ENCODE results near the gene HOXD13. TPM values are rescaled to one million over a fixed set of nuclear protein-coding genes. Genes with fewer than 3 reads are reported as not detected.

Gene HOXD13
- total RNA-seq, 1 donor from 2014 or later: not detected

GRCh38 chr2:176102309-176102866 lies 9.9 kb downstream of the HOXD13 start:
- intact Hi-C loops (cut with micrococcal nuclease): no loop called here
- DNase-seq (no peak), ATAC-seq (no peak)

DNA sequence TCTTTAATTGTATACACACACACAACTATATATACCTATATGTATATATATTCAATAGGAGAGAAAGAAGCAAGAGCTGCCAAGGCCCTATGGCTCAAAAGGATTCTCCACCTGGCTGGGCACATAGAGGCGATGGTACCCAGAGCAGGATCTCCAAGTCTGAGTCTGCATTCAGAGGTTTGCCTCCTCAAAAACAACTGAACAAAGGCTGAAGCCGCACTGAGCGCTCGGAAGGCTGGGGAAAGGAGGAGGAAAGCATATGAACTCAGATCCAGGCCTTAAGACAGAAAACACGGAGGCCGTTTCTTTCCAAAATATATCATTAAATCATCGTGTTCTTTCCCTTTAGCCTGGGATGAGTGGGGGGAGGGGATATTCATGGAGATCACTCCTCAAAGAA lies 10.7 kb downstream of the HOXD13 start:
- ATAC-seq (no peak), DNase-seq (no peak)
- intact Hi-C loops (cut with micrococcal nuclease): no loop called here

- DNase-seq (no peak), ATAC-seq (no peak)
- intact Hi-C loops (cut with micrococcal nuclease): no loop called here
Observed at GRCh38 chr2:176103742-176104315, 11.3 kb downstream of the HOXD13 start.

- DNase-seq (no peak), ATAC-seq (no peak)
- intact Hi-C loops (cut with micrococcal nuclease): no loop called here
Observed at GRCh38 chr2:176104316-176105077, 12.0 kb downstream of the HOXD13 start.

- intact Hi-C loops (cut with micrococcal nuclease): no loop called here
- DNase-seq (no peak), ATAC-seq (no peak)
Observed at GRCh38 chr2:176105078-176105729, 12.7 kb downstream of the HOXD13 start.

- no peak for DNase-seq
- intact Hi-C loops (cut with micrococcal nuclease): no loop called here
- no peak for ATAC-seq
Observed at GRCh38 chr2:176105730-176106580, 13.4 kb downstream of the HOXD13 start.

DNA sequence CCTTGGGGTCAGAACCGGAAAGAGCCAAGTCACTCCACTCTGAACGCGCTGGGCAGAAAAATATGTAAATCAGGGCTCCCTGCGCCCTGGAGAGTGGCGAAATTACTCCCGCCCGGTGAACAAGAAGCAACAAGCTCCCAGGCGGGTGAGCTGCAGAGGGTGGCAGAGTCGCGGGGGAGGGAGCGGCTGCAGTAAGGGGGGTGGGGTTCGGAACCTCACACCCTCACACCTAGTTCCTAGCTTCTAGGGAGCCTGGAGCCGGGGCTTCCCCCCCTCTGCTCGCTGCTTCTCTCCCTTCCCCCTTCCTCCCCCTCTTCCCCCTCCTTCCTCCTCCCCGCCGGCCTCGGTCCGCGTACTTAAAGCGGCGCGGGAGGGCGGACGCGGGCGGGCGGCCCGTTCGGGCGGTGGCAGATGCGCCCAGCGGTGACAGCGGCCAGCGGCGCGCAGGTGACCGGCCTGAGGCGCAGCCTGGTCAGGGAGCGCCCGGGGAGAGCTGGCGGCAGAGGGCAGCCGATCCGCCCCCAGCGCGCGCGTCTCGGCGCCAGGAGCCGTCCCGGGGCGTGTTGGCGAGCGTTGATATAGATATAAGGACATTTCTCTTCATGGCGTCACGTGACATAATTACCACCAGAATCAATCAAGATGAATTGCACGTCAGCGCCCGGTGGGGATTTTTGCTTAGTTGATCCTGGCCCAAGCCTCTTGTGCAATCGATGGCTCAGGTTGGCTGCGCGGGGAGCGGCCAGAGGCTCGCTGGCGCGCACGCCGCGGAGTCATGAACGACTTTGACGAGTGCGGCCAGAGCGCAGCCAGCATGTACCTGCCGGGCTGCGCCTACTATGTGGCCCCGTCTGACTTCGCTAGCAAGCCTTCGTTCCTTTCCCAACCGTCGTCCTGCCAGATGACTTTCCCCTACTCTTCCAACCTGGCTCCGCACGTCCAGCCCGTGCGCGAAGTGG lies 14.3 kb downstream of the HOXD13 start, which contains the start of gene HOXD11:
Gene HOXD11 (plus strand): TSS at position 700 of the 959 bp plus-strand sequence. CDS start 76 bp downstream, at position 776.
- intact Hi-C loops (cut with micrococcal nuclease): no loop called here
- DNase-seq: no peak
- no peak for ATAC-seq

DNA sequence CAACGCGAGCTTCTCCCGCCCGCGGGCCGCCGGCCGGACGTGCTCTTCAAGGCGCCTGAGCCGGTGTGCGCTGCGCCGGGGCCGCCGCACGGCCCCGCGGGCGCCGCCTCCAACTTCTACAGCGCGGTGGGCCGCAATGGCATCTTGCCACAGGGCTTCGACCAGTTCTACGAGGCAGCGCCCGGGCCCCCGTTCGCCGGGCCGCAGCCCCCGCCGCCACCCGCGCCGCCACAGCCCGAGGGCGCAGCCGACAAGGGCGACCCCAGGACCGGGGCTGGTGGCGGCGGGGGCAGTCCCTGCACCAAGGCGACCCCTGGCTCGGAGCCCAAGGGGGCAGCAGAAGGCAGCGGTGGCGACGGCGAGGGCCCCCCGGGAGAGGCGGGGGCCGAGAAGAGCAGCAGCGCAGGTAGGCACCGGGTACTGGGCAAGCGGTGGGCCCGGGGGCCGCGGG lies 15.2 kb downstream of the HOXD13 start:
- no peak for ATAC-seq
- intact Hi-C loops (cut with micrococcal nuclease): no loop called here
- no peak for DNase-seq

DNA sequence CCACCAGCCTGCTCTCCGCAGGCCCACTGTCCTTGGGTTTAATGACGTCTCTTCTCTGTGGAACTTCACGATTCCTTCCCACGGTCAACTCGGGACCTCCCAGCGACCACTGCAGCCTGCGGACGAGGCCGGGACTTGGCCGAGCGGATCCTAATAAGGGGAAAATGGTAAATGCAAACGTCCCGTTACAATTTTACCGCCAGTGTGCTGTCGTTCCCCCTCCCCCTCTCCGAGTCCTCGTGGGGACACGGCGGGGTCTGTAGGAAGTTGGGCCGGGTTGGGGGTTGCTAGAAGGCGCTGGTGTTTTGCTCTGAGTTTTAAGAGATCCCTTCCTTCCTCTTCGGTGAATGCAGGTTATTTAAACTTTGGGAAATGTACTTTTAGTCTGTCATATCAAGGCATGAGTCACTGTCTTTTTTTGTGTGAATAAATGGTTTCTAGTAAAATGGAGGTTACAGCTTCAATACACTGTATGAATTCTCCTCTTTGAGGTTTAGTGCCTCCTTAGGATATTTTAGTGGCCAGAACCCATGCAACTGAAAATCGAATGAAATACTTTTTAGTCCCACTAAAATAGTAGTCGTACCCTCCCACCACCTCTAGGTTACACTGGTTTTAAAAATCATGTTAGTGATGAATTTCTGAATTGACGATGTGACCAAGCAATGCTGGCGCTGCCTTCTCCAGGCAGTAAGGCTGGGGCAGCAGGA lies 16.8 kb downstream of the HOXD13 start:
- no peak for ATAC-seq
- no peak for DNase-seq
- intact Hi-C loops (cut with micrococcal nuclease): no loop called here

DNA sequence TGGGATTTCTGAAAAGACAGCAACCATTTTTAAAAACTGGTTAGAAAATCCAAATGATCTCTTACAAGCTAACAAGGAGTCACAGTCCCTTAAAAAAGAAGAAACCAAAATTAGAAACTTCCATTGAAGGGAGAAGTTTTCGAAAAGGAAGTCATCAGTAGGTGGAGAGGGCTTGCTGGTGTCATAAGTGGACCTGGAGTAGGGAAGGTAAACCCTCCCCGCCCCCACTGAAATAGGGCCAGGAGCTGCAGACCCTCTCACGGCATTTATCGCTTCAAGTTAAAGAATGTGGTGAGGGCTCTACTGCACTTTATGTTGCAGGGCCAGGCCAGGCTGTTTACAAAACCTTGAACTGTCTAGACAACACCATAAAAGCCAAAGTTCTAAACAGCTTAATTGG lies 17.4 kb downstream of the HOXD13 start:
- no peak for ATAC-seq

DNA sequence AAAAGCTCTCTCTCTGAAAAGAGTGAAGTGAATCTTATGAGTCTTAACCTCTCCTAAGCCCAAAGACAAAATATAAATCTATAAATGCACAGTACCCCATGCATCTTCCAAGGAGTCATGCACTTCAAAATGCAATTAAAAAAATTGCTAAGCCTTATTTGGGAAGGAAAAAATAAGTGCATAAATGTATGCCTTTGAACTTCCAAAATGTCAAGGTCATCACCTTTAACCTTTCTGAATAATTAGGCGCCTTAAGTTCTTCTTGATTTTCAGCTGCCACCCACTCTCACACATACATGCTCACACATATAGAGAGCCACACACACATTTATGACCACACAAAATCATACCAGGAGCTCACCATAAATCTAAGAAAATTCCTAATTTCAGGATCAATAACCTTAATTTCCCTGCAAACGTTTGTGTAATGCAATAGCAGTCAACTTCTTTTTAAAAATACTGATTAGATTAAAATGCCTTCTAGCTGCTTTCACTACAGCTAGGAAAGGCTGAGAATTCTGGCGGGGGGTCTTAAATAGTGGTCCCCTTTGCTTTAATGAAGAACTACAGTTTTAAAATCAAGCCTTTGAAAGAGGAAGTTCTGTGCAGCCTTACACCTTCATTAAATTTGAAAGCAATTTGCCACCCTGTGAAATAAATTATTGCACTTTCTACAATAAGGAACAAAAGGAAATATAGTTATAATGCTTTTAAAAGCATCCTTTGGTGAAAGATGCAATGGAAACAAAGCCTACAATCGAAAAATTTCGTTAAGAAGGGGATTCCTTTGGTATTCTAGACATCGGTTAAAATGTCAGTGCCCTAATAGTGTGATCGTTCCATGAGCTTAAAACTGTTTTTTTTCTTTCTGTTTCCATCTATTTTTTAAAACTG lies 18.1 kb downstream of the HOXD13 start:
- intact Hi-C loops (cut with micrococcal nuclease): no loop called here

More for the DNA sequence above, 17.4 kb downstream of the HOXD13 start:
- intact Hi-C loops (cut with micrococcal nuclease): no loop called here
- no peak for DNase-seq

GRCh38 chr2:176111309-176111663 lies 18.8 kb downstream of the HOXD13 start:
- no peak for DNase-seq
- intact Hi-C loops (cut with micrococcal nuclease): no loop called here
- no peak for ATAC-seq

More for the DNA sequence above, 18.1 kb downstream of the HOXD13 start:
- ATAC-seq (no peak), DNase-seq (no peak)

- no peak for ATAC-seq
- intact Hi-C loops (cut with micrococcal nuclease): no loop called here
- DNase-seq: no peak
Observed at GRCh38 chr2:176111846-176112374, 19.4 kb downstream of the HOXD13 start.

DNA sequence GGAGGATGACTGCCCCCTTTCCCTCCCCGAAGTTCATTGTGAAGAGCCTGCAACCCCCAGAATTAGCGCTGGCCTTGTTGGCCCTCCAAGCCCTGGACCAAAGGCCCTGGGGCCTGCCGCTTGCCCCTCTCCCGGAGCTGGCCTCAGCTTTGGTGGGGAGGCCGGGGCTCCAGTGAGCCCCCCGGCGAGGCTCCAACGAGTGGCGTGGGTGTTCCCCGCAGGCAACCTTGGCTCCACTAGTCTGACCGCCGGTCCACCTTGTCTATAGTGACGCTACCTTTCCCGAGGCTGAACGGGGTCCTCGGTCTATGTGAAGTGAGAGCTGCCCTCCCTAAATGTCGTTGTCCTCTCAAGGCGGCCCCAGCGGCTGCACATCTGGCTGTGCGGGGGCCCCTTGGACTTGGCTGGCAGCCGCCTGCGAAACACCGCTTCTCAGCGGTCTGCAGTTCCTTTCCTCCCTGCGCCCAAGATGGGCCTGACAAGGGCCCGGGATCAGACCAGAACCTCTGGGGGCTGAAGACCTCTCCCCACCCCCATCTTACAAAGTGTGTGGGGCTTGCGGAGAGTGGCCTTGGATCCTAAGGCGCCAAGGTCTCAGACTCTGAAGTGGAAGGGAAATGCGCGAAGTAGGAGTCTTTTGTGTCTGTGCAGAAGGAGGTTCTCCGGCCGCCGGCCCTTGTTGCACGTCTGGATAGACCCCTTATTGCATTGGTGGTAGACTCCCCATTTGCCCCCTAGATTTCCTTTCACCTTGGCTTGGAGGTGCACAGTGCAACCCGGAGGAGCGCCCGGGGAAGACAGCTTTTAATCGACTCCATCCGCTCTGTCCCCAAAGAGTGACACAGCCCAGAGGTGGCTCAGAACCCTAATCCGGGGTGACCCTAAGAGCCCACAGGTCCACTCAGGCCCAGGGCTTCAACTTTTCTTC lies 20.1 kb downstream of the HOXD13 start:
- intact Hi-C loops (cut with micrococcal nuclease): no loop called here
- no peak for ATAC-seq

More for the DNA sequence above, 20.1 kb downstream of the HOXD13 start:
- no peak for DNase-seq

Measured in left ventricle myocardium superior (tissue), 1 donor.